ENCODE data around the gene PSTPIP1. TPM values are rescaled to one million over a fixed set of nuclear protein-coding genes. Genes with fewer than 3 reads are reported as not detected.

The PSTPIP1 gene
- total and polyA plus RNA-seq, 2 of the 4 experiments (the other 2 are of a cell fraction) = 0.36 to 1.1 TPM

GRCh38 chr15:77033729-77034671 lies 39.1 kb downstream of the PSTPIP1 start (continued):
- no peak for TF ChIP-seq USF2 (IDR thresholded peaks at IDR 0.05; ENCODE audit: low read depth, low read length)

- H3K4me2 ChIP-seq (ENCODE audit: low read depth, low read length) = no peak overlapping the region
- no peak overlapping the region for H3K27ac ChIP-seq (ENCODE audit: insufficient read depth, low read length)
- H3K4me3 ChIP-seq (ENCODE audit: insufficient read depth, low read depth, low read length) = no peak overlapping the region
- H3K9me3 ChIP-seq (ENCODE audit: control insufficient read depth, insufficient read depth, low read length) = no peaks in the 10 kb centered on the region
- peaks cover 0 to 14% of the 10 kb centered on the region in 2 experiments; a peak in 1 of 4 replicates for H3K79me1 ChIP-seq (ENCODE audit: low read depth in 1 of 2, low read length in 2 of 2)
- H4K5ac ChIP-seq (ENCODE audit: low read depth, low read length) = no peak overlapping the region
- CTCF ChIA-PET = interaction anchor here (1.0 to 1.2 kb wide), 4 partner anchors 15 to 508 kb away, joined by 3 to 6 read pairs (median 4); no protein-coding TSS in a partner anchor
- H3K23ac ChIP-seq (ENCODE audit: low read depth, low read length) = no peak overlapping the region
- peaks cover 8% of the 10 kb centered on the region for H3K36me3 ChIP-seq (ENCODE audit: control insufficient read depth, insufficient read depth, low read length)
- no peak overlapping the region for H4K91ac ChIP-seq (ENCODE audit: insufficient read depth, low read depth, low read length)
- 0 out of 2 replicates have a peak, but pooled peaks cover 2% of the 10 kb centered on the region for H3K4me1 ChIP-seq (ENCODE audit: control insufficient read depth, insufficient read depth, low read length)
- no peaks in the 10 kb centered on the region for H3K27me3 ChIP-seq (ENCODE audit: control insufficient read depth, insufficient read depth, low read length)
- WGBS, 2 experiments (ENCODE audit: extremely low coverage in 2 of 2, insufficient read length in 1 of 2) = no CpG with 5 or more reads among the region's 14 CpGs
- dilution Hi-C loops (cut with HindIII; ENCODE audit: low sequenced_read_pairs, unreplicated experiment) (no loop called here), intact Hi-C loops (cut with micrococcal nuclease) (no loop called here), in situ Hi-C loops (cut with MboI; ENCODE audit: low sequenced_read_pairs) (no loop called here)
- no peak overlapping the region for H3K18ac ChIP-seq (ENCODE audit: low read depth, low read length)
- DNase-seq = no peak
- H3K9ac ChIP-seq (ENCODE audit: low read depth, low read length) = no peak overlapping the region
- H2BK15ac ChIP-seq (ENCODE audit: low read depth, low read length) = no peak overlapping the region
- H4K20me1 ChIP-seq (ENCODE audit: insufficient read depth, low read length) = peaks cover 4% of the 10 kb centered on the region; the same call in 1 of the 2 replicates
- no peak overlapping the region for H2AK5ac ChIP-seq (ENCODE audit: low read depth, low read length)
- no peak overlapping the region for H2BK5ac ChIP-seq (ENCODE audit: low read depth, low read length, poor library complexity, severe bottlenecking)
- H3K9me1 ChIP-seq (ENCODE audit: insufficient read depth, low read length) = peaks cover 8% of the 10 kb centered on the region
- peak overlapping the region; percentile 26 for H2AFZ ChIP-seq (replicated peaks; ENCODE audit: low read length, poor library complexity)
- no peak overlapping the region for H4K8ac ChIP-seq (ENCODE audit: low read depth in 2 of 2, low read length in 2 of 2)
- no peak overlapping the region for H3K56ac ChIP-seq (ENCODE audit: extremely low read depth, insufficient read depth, low read length)
- POLR2A ChIA-PET (ENCODE audit: unreplicated experiment) = no interaction called here
- no peak overlapping the region for H2BK20ac ChIP-seq (ENCODE audit: low read depth, low read length)
- ATAC-seq (ENCODE audit: low read depth) = peak; percentile 38; the same call in 1 of the 2 replicates
- peak overlapping the region; percentile 9 for H2AK9ac ChIP-seq (replicated peaks; ENCODE audit: low read depth, low read length, poor library complexity)
- no TSS peak for BruUV-seq (replicated peaks)
- no peak overlapping the region for H3K4ac ChIP-seq (ENCODE audit: low read depth, low read length)
- no peak overlapping the region for H3K14ac ChIP-seq (replicated peaks; ENCODE audit: low read depth, low read length)
- no peak overlapping the region for H2BK120ac ChIP-seq (ENCODE audit: low read depth, low read length)
- TF ChIP-seq RAD21 (IDR thresholded peaks at IDR 0.05; ENCODE audit: low read length) (peak; percentile 44), ELK1 (IDR thresholded peaks at IDR 0.05; ENCODE audit: borderline replicate concordance, low read depth, low read length) (no peak), MAFK (IDR thresholded peaks at IDR 0.05; ENCODE audit: low read depth, low read length) (no peak), NFE2L2 (IDR thresholded peaks at IDR 0.05; ENCODE audit: low read depth, low read length) (no peak), SMC3 (IDR thresholded peaks at IDR 0.05; ENCODE audit: low read depth, low read length) (peak; percentile 35; the same call in 1 of the 2 replicates), RFX5 (IDR thresholded peaks at IDR 0.05; ENCODE audit: low read depth, low read length) (no peak), USF2 (IDR thresholded peaks at IDR 0.05; ENCODE audit: low read depth, low read length) (no peak), RCOR1 (IDR thresholded peaks at IDR 0.05; ENCODE audit: insufficient replicate concordance, low read length) (no peak), CHD1 (IDR thresholded peaks at IDR 0.05; ENCODE audit: low read depth, low read length) (no peak)
These were observed 40.0 kb downstream of the PSTPIP1 start for GRCh38 chr15:77034695-77035489.
